ENCODE measurements around the gene OCSTAMP.

Gene OCSTAMP

DNA sequence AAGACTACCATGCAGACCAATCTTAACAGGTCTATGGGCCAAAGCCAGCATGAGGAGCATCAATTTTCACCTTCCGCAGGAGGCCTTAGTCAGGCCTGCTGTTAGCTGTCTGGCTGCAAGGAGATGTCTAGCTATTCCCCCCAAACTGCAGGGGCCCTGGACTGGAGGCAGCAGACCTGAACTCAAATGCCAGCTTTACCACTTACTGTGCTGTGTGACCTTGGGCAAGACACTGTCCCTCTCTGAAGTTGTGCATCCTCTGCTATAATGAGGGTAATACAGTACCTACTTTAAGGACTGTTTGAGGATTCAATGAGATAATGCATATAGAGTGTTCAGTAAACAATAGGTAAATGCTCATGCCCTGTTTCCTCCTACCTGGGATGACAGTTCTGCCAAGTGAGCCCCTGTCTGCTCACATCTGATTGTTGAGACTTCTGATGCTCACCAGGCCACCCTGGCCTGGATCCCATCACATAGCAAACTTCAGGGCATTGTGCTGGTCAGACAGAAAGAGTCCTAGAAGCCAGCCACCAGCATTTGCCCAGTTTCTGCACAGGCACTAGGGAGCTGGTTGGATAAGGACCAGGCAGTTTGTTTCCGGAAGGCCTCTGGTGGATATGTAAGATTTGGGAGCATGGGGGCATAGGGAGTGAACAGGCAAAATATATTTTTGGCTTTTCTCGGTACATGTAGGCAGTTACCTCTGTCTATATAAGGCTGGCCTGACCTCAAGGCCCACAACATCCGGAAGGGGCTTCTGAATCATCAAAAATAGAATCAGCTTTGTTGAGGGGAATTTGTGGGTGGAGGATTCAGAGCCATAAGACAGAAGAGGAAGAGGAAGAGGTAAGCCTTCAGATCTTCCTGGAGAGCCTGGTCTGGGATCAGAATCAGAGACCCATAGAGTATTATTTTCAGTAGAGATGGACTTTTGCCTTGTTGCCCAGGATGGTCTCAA lies 2.3 kb upstream of the OCSTAMP start:
- Histone ChIP-seq H3K9me3 (ENCODE audit: control insufficient read depth in 2 of 2, low read length in 2 of 2) (no peaks in the 10 kb centered on the region), H3K27me3 (ENCODE audit: control insufficient read depth in 1 of 2, insufficient read depth in 2 of 2, low read length in 2 of 2) (peaks cover 0 to 2% of the 10 kb centered on the region in 2 donors)

DNA sequence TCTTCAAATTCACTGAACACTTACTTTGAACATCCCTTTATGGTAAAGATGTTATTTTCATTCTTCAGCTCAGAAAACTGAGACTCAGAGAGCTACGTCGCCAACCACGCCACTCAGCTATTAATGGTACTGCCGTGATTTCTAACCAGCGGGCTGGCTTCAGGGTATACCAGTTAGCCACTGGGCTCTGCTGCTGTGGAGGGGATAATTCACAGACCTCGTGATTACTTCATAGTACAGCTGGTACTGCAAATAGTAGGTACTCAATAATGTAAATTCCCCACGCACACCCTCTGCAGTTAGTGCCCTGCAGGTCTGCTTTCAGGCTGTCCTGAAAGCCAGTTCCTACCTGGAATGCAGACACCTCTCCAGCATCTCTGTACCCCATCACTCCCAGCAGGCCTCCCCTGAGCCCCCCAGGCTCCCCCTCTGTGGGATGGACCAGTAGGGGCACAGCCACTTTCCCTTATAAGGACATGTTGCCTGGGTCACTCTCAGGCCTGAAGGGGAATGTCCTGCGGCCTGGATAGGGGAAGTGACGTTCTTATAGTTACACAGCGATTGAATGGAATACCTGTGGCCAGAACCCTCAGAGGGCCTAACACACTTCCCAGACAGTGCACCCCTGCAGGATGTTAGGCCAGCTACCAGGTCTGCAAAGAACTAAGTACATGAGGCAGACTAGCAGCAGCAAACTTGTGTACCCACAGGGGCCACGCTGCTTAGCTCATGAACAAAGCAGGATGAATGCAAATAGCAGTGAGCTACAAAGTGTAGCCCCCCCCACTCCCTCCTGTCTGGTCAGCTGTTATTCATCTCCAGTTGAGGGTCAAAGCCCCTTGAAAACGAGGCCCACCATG lies 1.3 kb upstream of the OCSTAMP start:
- H3K4me1 ChIP-seq (ENCODE audit: control insufficient read depth, insufficient read depth, low read length), result peaks cover 3% of the 10 kb centered on the region
- peaks cover 0 to 4% of the 10 kb centered on the region in 2 donors for H3K27me3 ChIP-seq (ENCODE audit: control insufficient read depth in 1 of 2, insufficient read depth in 2 of 2, low read length in 2 of 2)
- H3K36me3 ChIP-seq (ENCODE audit: control insufficient read depth in 2 of 2, insufficient read depth in 2 of 2, low read length in 2 of 2), result no peaks in the 10 kb centered on the region
- H3K9ac ChIP-seq (ENCODE audit: low read length in 2 of 2), result no peak overlapping the region
- no peak overlapping the region for H3K27ac ChIP-seq (ENCODE audit: low read length)
- H3K9me3 ChIP-seq (ENCODE audit: control insufficient read depth in 2 of 2, low read length in 2 of 2), result no peaks in the 10 kb centered on the region
- H3K4me3 ChIP-seq (ENCODE audit: low read length in 2 of 2), result no peak overlapping the region

More for the DNA sequence above, 2.3 kb upstream of the OCSTAMP start:
- H3K36me3 ChIP-seq (ENCODE audit: control insufficient read depth in 2 of 2, insufficient read depth in 2 of 2, low read length in 2 of 2), result no peaks in the 10 kb centered on the region
- no peak overlapping the region for H3K4me3 ChIP-seq (ENCODE audit: low read length in 2 of 2)
- peaks cover 3% of the 10 kb centered on the region for H3K4me1 ChIP-seq (ENCODE audit: control insufficient read depth, insufficient read depth, low read length)
- no peak overlapping the region for H3K9ac ChIP-seq (ENCODE audit: low read length in 2 of 2)
- no peak overlapping the region for H3K27ac ChIP-seq (ENCODE audit: low read length)

DNA sequence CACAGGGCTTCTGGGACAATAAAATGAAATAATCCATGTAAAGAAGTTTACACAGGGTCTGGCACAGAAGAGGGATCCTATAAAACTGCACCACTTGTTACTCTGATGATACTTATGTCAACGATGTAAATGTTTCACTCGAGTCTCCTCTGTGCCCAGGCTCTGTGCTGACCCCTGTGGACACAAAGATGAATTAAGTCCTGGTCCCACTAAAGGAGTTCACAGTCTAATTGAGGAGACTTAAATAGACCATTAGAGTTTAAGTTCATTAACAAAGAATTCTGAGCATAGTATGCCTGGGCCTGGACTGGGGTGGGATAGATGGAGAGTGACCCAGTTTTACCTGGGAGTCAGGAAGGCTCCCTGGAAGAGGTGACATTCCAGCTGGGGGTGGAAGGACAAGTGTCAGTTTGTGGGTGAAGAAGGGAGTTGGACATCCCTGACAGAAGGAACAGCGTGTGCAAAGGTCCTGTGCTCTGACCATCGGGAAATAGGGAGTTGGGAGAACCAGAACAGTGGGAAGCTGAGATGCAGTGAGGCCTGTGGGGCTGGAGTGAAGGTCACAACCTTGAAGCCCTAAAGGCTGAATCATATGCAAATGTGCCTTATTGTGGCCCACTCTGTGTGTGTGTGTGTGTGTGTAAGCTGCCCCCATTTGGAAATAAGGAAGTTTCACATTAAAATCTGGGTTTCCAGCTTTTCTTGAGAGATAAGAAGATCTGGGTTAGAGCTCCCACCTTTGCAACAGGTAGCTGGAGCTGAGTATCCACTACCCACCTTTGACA lies 1.1 kb downstream of the OCSTAMP start:
- no peak overlapping the region for H3K4me3 ChIP-seq (ENCODE audit: low read length in 2 of 2)
- no peaks in the 10 kb centered on the region for H3K9me3 ChIP-seq (ENCODE audit: control insufficient read depth in 2 of 2, low read length in 2 of 2)
- no peak overlapping the region for H3K9ac ChIP-seq (ENCODE audit: low read length in 2 of 2)
- no peak overlapping the region for H3K27ac ChIP-seq (ENCODE audit: low read length)
- no peaks in the 10 kb centered on the region for H3K36me3 ChIP-seq (ENCODE audit: control insufficient read depth in 2 of 2, insufficient read depth in 2 of 2, low read length in 2 of 2)
- peaks cover 5 to 9% of the 10 kb centered on the region in 2 donors for H3K27me3 ChIP-seq (ENCODE audit: control insufficient read depth in 1 of 2, insufficient read depth in 2 of 2, low read length in 2 of 2)
- peaks cover 3% of the 10 kb centered on the region for H3K4me1 ChIP-seq (ENCODE audit: control insufficient read depth, insufficient read depth, low read length)

DNA sequence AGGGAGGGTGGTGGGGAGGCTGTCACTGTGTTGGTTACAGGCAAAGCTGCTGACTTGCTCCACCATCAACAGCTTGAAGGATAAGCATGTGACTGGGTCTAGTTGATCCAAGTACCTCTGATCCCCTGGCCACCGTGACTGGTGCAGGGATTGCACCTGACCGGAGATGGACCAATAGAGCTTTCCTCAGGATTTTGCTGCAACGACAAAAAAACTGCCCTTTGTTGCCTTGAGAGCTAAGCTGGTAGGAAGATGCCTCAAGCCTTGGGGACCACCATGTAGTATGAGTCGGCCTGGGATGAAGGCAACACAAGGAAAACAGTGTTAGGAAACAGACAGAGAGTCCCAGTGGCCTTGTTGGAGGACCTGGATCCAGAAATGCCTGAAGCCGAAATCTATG lies 1.8 kb downstream of the OCSTAMP start:
- H3K4me3 ChIP-seq (ENCODE audit: low read length in 2 of 2), result no peak overlapping the region
- H3K9ac ChIP-seq (ENCODE audit: low read length in 2 of 2), result no peak overlapping the region
- peaks cover 3% of the 10 kb centered on the region for H3K4me1 ChIP-seq (ENCODE audit: control insufficient read depth, insufficient read depth, low read length)
- no peaks in the 10 kb centered on the region for H3K9me3 ChIP-seq (ENCODE audit: control insufficient read depth in 2 of 2, low read length in 2 of 2)
- no peaks in the 10 kb centered on the region for H3K36me3 ChIP-seq (ENCODE audit: control insufficient read depth in 2 of 2, insufficient read depth in 2 of 2, low read length in 2 of 2)
- no peak overlapping the region for H3K27ac ChIP-seq (ENCODE audit: low read length)
- H3K27me3 ChIP-seq (ENCODE audit: control insufficient read depth in 1 of 2, insufficient read depth in 2 of 2, low read length in 2 of 2), result peaks cover 5 to 9% of the 10 kb centered on the region in 2 donors

DNA sequence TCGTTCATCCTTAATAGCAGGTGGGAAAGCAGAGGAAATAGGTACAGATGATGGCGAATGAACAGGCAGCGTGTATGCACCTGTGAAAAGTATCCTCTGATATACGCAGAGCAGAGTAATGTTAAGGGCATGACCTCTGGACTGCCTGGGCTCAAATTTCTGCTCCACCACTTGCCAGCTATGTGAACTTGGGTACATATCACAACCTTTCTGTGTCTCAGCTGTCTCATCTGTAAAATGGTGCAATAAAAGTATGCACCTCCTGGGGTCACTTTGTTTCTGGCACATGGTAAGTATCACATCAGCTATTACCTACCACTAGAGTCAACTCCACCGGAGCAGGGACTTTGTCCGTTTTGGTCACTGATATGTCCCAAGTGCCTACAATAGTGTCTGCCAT lies 2.5 kb downstream of the OCSTAMP start:
- Histone ChIP-seq H3K27ac (ENCODE audit: low read length) (no peak overlapping the region), H3K4me1 (ENCODE audit: control insufficient read depth, insufficient read depth, low read length) (peaks cover 3% of the 10 kb centered on the region), H3K27me3 (ENCODE audit: control insufficient read depth in 1 of 2, insufficient read depth in 2 of 2, low read length in 2 of 2) (peaks cover 5 to 9% of the 10 kb centered on the region in 2 donors), H3K4me3 (ENCODE audit: low read length in 2 of 2) (no peak overlapping the region), H3K36me3 (ENCODE audit: control insufficient read depth in 2 of 2, insufficient read depth in 2 of 2, low read length in 2 of 2) (no peaks in the 10 kb centered on the region), H3K9me3 (ENCODE audit: control insufficient read depth in 2 of 2, low read length in 2 of 2) (no peaks in the 10 kb centered on the region), H3K9ac (ENCODE audit: low read length in 2 of 2) (no peak overlapping the region)

DNA sequence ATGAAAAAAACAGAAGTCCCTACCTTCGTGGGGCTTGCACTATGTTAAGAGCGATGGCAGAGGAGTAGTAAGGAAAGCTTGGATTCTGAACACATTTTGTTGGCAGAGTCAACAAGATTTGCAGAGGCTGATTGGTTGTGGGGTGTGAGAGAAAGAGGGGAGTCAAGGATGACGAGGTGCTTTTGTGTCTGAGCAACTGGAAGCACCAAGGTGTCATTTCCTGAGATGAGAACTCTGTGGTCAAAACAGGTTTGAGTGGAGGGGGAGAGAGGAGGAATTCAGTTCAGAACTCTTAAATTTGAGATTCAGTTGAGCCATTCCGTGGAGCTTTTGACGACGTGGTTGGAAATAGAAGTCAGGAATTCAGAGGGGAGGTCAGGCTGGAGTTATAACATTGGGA lies 3.5 kb downstream of the OCSTAMP start:
- no peak overlapping the region for H3K27ac ChIP-seq (ENCODE audit: low read length)
- H3K27me3 ChIP-seq (ENCODE audit: control insufficient read depth in 1 of 2, insufficient read depth in 2 of 2, low read length in 2 of 2), result peaks cover 5 to 9% of the 10 kb centered on the region in 2 donors

DNA sequence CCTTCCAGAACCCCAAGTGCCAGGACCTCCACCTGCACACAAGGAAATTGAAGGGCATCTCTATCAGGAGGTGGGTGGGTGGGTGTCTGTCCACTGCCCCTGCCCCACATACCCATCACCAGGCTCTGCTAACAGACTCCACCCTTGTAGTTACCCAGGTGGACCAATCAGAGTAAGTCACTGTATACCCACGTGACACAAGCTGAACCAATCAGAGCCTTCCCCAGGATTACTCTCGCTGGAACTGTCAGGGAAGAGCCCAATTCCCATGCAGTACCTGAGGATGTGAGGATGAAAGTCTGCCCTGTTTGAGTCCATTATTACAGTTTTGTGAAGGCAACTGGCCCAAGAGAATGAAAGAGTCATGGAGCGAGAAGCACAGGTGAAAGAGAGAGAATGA lies 4.2 kb downstream of the OCSTAMP start:
- no peaks in the 10 kb centered on the region for H3K4me1 ChIP-seq (ENCODE audit: control insufficient read depth, insufficient read depth, low read length)

More for the DNA sequence above, 3.5 kb downstream of the OCSTAMP start:
- H3K9me3 ChIP-seq (ENCODE audit: control insufficient read depth in 2 of 2, low read length in 2 of 2), result no peaks in the 10 kb centered on the region
- H3K36me3 ChIP-seq (ENCODE audit: control insufficient read depth in 2 of 2, insufficient read depth in 2 of 2, low read length in 2 of 2), result no peaks in the 10 kb centered on the region
- no peak overlapping the region for H3K4me3 ChIP-seq (ENCODE audit: low read length in 2 of 2)
- no peak overlapping the region for H3K9ac ChIP-seq (ENCODE audit: low read length in 2 of 2)
- no peaks in the 10 kb centered on the region for H3K4me1 ChIP-seq (ENCODE audit: control insufficient read depth, insufficient read depth, low read length)

DNA sequence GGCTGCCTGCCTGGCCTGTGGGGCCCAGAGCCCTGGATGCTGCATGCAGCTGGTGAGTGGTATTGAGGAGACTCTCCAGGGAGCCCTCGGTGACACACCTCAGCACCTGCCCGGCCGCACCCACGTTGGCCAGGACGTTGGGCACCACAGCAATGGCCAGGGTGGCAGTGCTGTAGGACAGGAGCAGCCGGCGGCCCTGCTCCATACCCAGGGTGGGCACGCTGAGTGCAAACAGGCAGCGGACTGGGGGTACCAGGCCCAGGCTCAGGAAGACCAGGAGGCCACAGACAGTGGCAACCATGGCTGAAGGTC lies 4.7 kb downstream of the OCSTAMP start:
- no peaks in the 10 kb centered on the region for H3K4me1 ChIP-seq (ENCODE audit: control insufficient read depth, insufficient read depth, low read length)
- H3K27me3 ChIP-seq (ENCODE audit: control insufficient read depth in 1 of 2, insufficient read depth in 2 of 2, low read length in 2 of 2), result peaks cover 10 to 16% of the 10 kb centered on the region in 2 donors
- no peaks in the 10 kb centered on the region for H3K9me3 ChIP-seq (ENCODE audit: control insufficient read depth in 2 of 2, low read length in 2 of 2)

More for the DNA sequence above, 4.2 kb downstream of the OCSTAMP start:
- peaks cover 10 to 12% of the 10 kb centered on the region in 2 donors for H3K27me3 ChIP-seq (ENCODE audit: control insufficient read depth in 1 of 2, insufficient read depth in 2 of 2, low read length in 2 of 2)
- no peak overlapping the region for H3K4me3 ChIP-seq (ENCODE audit: low read length in 2 of 2)
- H3K9me3 ChIP-seq (ENCODE audit: control insufficient read depth in 2 of 2, low read length in 2 of 2), result no peaks in the 10 kb centered on the region
- no peak overlapping the region for H3K27ac ChIP-seq (ENCODE audit: low read length)
- H3K36me3 ChIP-seq (ENCODE audit: control insufficient read depth in 2 of 2, insufficient read depth in 2 of 2, low read length in 2 of 2), result no peaks in the 10 kb centered on the region
- no peak overlapping the region for H3K9ac ChIP-seq (ENCODE audit: low read length in 2 of 2)

DNA sequence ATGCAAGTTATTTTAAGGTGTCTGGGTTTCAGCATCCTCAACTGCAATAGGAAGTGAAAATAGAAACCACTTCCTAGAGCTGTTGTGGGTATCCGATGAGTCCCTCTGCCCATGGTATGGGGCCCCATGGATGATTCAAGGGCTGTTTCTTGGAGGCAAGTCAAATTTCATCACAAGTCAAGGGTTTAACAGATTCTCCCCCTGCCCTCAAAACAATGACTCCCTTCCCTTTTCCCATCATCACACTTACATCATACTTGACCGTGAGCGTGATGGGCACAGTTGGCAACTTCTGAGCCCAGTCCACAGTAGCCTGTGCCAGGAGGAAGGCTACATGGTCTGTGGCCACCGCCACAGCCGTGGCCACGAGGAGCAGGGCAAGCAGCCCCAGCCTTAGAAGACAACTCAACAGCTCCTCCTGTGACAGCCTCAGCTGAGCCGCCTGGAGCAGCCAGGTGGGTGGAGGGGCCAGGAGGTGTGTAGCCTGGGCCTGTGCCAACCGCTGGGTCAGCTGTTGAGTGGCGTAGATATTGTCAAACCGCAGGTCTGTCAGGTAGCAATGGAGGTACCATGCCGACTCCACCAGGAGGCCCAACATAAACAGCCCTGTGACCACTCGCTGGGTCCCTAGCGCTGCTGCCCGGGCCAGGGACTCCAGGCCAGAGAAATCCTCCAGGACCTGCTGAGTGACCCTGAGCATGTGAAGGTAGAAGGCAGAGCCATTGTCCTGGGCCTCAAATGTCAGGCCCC lies 5.2 kb downstream of the OCSTAMP start:
- Histone ChIP-seq H3K4me3 (ENCODE audit: low read length in 2 of 2) (no peak overlapping the region), H3K9me3 (ENCODE audit: control insufficient read depth in 2 of 2, low read length in 2 of 2) (no peaks in the 10 kb centered on the region), H3K27ac (ENCODE audit: low read length) (no peak overlapping the region), H3K36me3 (ENCODE audit: control insufficient read depth in 2 of 2, insufficient read depth in 2 of 2, low read length in 2 of 2) (no peaks in the 10 kb centered on the region), H3K4me1 (ENCODE audit: control insufficient read depth, insufficient read depth, low read length) (no peaks in the 10 kb centered on the region), H3K9ac (ENCODE audit: low read length in 2 of 2) (no peak overlapping the region), H3K27me3 (ENCODE audit: control insufficient read depth in 1 of 2, insufficient read depth in 2 of 2, low read length in 2 of 2) (peaks cover 10 to 16% of the 10 kb centered on the region in 2 donors)

More for the DNA sequence above, 4.7 kb downstream of the OCSTAMP start:
- Histone ChIP-seq H3K9ac (ENCODE audit: low read length in 2 of 2) (no peak overlapping the region), H3K27ac (ENCODE audit: low read length) (no peak overlapping the region), H3K36me3 (ENCODE audit: control insufficient read depth in 2 of 2, insufficient read depth in 2 of 2, low read length in 2 of 2) (no peaks in the 10 kb centered on the region), H3K4me3 (ENCODE audit: low read length in 2 of 2) (no peak overlapping the region)

DNA sequence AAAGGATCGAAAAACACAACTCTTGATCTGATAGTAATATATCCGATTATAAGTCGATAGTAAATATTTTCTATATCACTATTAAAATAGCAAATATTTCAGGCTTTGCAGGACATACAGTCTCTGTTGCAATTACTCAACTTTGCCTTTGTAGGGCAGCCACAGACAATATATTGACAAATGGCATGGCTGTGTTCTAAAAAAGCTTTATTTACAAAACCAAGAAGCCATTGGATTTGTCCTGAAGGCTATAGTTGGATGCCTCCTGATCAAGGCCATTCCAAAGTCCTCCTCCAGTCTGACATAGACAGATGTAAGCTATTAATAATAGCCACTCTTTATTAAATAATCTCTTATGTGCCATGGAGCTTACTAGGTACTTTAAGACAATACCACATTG lies 5.9 kb downstream of the OCSTAMP start:
- Histone ChIP-seq H3K9ac (ENCODE audit: low read length in 2 of 2) (no peak overlapping the region), H3K27me3 (ENCODE audit: control insufficient read depth in 1 of 2, insufficient read depth in 2 of 2, low read length in 2 of 2) (peaks cover 10 to 16% of the 10 kb centered on the region in 2 donors), H3K4me1 (ENCODE audit: control insufficient read depth, insufficient read depth, low read length) (no peaks in the 10 kb centered on the region), H3K36me3 (ENCODE audit: control insufficient read depth in 2 of 2, insufficient read depth in 2 of 2, low read length in 2 of 2) (no peaks in the 10 kb centered on the region), H3K4me3 (ENCODE audit: low read length in 2 of 2) (no peak overlapping the region), H3K27ac (ENCODE audit: low read length) (no peak overlapping the region), H3K9me3 (ENCODE audit: control insufficient read depth in 2 of 2, low read length in 2 of 2) (no peaks in the 10 kb centered on the region)
